ENCODE results near the gene APMAP. TPM values are rescaled to one million over a fixed set of nuclear protein-coding genes. Genes with fewer than 3 reads are reported as not detected.
A peak's percentile ranks its signal among the peaks of the same experiment; 100 is the strongest.

The APMAP gene
- total RNA-seq, 4 donors from 2014 or later = 24.2 to 108 (median 29.3) TPM

- TF ChIP-seq POLR2A (IDR thresholded peaks at IDR 0.05) = no peak
- TF ChIP-seq, protein P1, sequence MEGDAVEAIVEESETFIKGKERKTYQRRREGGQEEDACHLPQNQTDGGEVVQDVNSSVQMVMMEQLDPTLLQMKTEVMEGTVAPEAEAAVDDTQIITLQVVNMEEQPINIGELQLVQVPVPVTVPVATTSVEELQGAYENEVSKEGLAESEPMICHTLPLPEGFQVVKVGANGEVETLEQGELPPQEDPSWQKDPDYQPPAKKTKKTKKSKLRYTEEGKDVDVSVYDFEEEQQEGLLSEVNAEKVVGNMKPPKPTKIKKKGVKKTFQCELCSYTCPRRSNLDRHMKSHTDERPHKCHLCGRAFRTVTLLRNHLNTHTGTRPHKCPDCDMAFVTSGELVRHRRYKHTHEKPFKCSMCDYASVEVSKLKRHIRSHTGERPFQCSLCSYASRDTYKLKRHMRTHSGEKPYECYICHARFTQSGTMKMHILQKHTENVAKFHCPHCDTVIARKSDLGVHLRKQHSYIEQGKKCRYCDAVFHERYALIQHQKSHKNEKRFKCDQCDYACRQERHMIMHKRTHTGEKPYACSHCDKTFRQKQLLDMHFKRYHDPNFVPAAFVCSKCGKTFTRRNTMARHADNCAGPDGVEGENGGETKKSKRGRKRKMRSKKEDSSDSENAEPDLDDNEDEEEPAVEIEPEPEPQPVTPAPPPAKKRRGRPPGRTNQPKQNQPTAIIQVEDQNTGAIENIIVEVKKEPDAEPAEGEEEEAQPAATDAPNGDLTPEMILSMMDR (IDR thresholded peaks at IDR 0.05 in 4 of 5, conservative IDR thresholded peaks at IDR 0.05 in 1 of 5) = peak in 1 of 5 experiments; percentile 3
- peaks cover 0 to 7% of the 10 kb centered on the region in 2 donors for H3K4me1 ChIP-seq
- no peaks in the 10 kb centered on the region for H3K36me3 ChIP-seq
- no peaks in the 10 kb centered on the region for H3K27me3 ChIP-seq
- intact Hi-C loops (cut with DNase I; ENCODE audit: low total_unique reads) = loop anchor here (5.0 kb wide), 1 partner anchor 757 kb away; no protein-coding TSS in a partner anchor
- DNase-seq (peak in 1 of 2 donors; percentile 21), ATAC-seq (peak in 1 of 2 donors; percentile 69)
- H3K27ac ChIP-seq = no peak overlapping the region
- in situ Hi-C loops (cut with MboI; ENCODE audit: low sequenced_read_pairs in 4 of 4) = loop anchor here in 3 of 4 donors (10.0 to 25.0 kb wide), 2 partner anchors 757 to 764 kb away; no protein-coding TSS in a partner anchor
- H3K9me3 ChIP-seq = no peaks in the 10 kb centered on the region
- H3K4me3 ChIP-seq = no peak overlapping the region
Measured at GRCh38 chr20:24918579-24919566, 73.7 kb downstream of the APMAP start.

GRCh38 chr20:24917797-24918578 lies 74.6 kb downstream of the APMAP start:
- ATAC-seq (peak in 1 of 2 donors; percentile 70), DNase-seq (peak in 1 of 2 donors; percentile 29)
- TF ChIP-seq POLR2A (IDR thresholded peaks at IDR 0.05) = no peak
- TF ChIP-seq, protein P1 (IDR thresholded peaks at IDR 0.05 in 4 of 5, conservative IDR thresholded peaks at IDR 0.05 in 1 of 5) = peak; percentile 46 to 72 (median 64)
- in situ Hi-C loops (cut with MboI; ENCODE audit: low sequenced_read_pairs in 4 of 4) = loop anchor here in 3 of 4 donors (10.0 to 25.0 kb wide), 2 partner anchors 756 to 763 kb away; no protein-coding TSS in a partner anchor
- peaks cover 0 to 7% of the 10 kb centered on the region in 2 donors for H3K4me1 ChIP-seq
- H3K36me3 ChIP-seq = no peaks in the 10 kb centered on the region
- no peak overlapping the region for H3K27ac ChIP-seq
- no peaks in the 10 kb centered on the region for H3K9me3 ChIP-seq
- H3K4me3 ChIP-seq = peak overlapping the region in 1 of 4 donors; percentile 38
- H3K27me3 ChIP-seq = no peaks in the 10 kb centered on the region
- intact Hi-C loops (cut with DNase I; ENCODE audit: low total_unique reads) = loop anchor here (5.0 kb wide), 1 partner anchor 756 kb away; no protein-coding TSS in a partner anchor

- H3K9me3 ChIP-seq = no peaks in the 10 kb centered on the region
- DNase-seq (no peak), ATAC-seq (no peak)
- intact Hi-C loops (cut with DNase I; ENCODE audit: low total_unique reads) = loop anchor here (5.0 kb wide), 1 partner anchor 755 kb away; no protein-coding TSS in a partner anchor
- peaks cover 0 to 7% of the 10 kb centered on the region in 2 donors for H3K4me1 ChIP-seq
- TF ChIP-seq, protein P1 (IDR thresholded peaks at IDR 0.05 in 4 of 5, conservative IDR thresholded peaks at IDR 0.05 in 1 of 5) = no peak
- no peak for TF ChIP-seq POLR2A (IDR thresholded peaks at IDR 0.05)
- no peak overlapping the region for H3K4me3 ChIP-seq
- H3K27me3 ChIP-seq = no peaks in the 10 kb centered on the region
- in situ Hi-C loops (cut with MboI; ENCODE audit: low sequenced_read_pairs in 4 of 4) = loop anchor here in 3 of 4 donors (10.0 to 25.0 kb wide), 2 partner anchors 755 to 762 kb away; no protein-coding TSS in a partner anchor
- no peaks in the 10 kb centered on the region for H3K36me3 ChIP-seq
- no peak overlapping the region for H3K27ac ChIP-seq
Measured at GRCh38 chr20:24917056-24917455, 75.5 kb downstream of the APMAP start.

GRCh38 chr20:24916412-24916811 lies 76.1 kb downstream of the APMAP start:
- DNase-seq (no peak), ATAC-seq (no peak)
- no peaks in the 10 kb centered on the region for H3K27me3 ChIP-seq
- no peaks in the 10 kb centered on the region for H3K36me3 ChIP-seq
- no peak overlapping the region for H3K27ac ChIP-seq
- intact Hi-C loops (cut with DNase I; ENCODE audit: low total_unique reads) = loop anchor here (5.0 kb wide), 1 partner anchor 754 kb away; no protein-coding TSS in a partner anchor
- peaks cover 0 to 7% of the 10 kb centered on the region in 2 donors for H3K4me1 ChIP-seq
- no peak overlapping the region for H3K4me3 ChIP-seq
- in situ Hi-C loops (cut with MboI; ENCODE audit: low sequenced_read_pairs in 4 of 4) = loop anchor here in 3 of 4 donors (10.0 to 25.0 kb wide), 2 partner anchors 754 to 762 kb away; no protein-coding TSS in a partner anchor
- TF ChIP-seq POLR2A (IDR thresholded peaks at IDR 0.05) = no peak
- TF ChIP-seq, protein P1 (IDR thresholded peaks at IDR 0.05 in 4 of 5, conservative IDR thresholded peaks at IDR 0.05 in 1 of 5) = no peak
- no peaks in the 10 kb centered on the region for H3K9me3 ChIP-seq

Measured in gastrocnemius medialis (tissue), 4 donors.